ENCODE measurements around the gene GIMAP4. TPM values are rescaled to one million over a fixed set of nuclear protein-coding genes. Genes with fewer than 3 reads are reported as not detected.

The GIMAP4 gene
- total RNA-seq, 1 donor from 2014 or later = 29.5 TPM

DNA sequence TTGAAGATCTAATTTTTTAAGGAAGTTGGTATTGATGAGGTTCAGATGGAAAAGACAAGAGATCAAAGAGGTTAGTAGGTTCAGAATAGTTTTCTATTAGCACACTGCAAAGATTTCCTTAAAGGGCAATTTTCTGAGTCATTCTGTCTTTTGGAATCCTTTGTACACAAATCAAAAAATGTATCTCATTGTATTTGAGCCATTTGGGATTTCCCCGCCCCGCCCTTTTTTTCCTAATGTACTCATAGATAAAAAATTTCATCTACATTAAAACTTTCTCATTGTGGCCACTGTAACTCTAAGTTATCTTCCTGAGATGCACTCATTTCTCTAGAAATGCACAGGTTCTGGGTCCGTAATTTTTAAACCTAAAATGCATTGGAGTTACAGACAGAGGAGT lies 52.9 kb downstream of the GIMAP4 start:
- H3K27me3 ChIP-seq = no peaks in the 10 kb centered on the region
- H3K36me3 ChIP-seq = no peaks in the 10 kb centered on the region
- no peak overlapping the region for H3K27ac ChIP-seq
- no peaks in the 10 kb centered on the region for H3K9me3 ChIP-seq
- intact Hi-C loops (cut with DNase I) = no loop called here
- DNase-seq (ENCODE audit: low spot score in 2 of 2) = no peak
- no peak for TF ChIP-seq CTCF (IDR thresholded peaks at IDR 0.05)
- H3K4me3 ChIP-seq = no peak overlapping the region
- no peaks in the 10 kb centered on the region for H3K4me1 ChIP-seq

- no peak for TF ChIP-seq CTCF (IDR thresholded peaks at IDR 0.05)
- H3K4me3 ChIP-seq = no peak overlapping the region
- no peaks in the 10 kb centered on the region for H3K9me3 ChIP-seq
- DNase-seq (ENCODE audit: low spot score in 2 of 2) = no peak
- no peaks in the 10 kb centered on the region for H3K36me3 ChIP-seq
- no peaks in the 10 kb centered on the region for H3K27me3 ChIP-seq
- intact Hi-C loops (cut with DNase I) = no loop called here
- H3K27ac ChIP-seq = no peak overlapping the region
- no peaks in the 10 kb centered on the region for H3K4me1 ChIP-seq
Measured at GRCh38 chr7:150620617-150621371, 53.6 kb downstream of the GIMAP4 start.

- no peak for DNase-seq (ENCODE audit: low spot score in 2 of 2)
- no peak overlapping the region for H3K27ac ChIP-seq
- no peaks in the 10 kb centered on the region for H3K9me3 ChIP-seq
- no peak for TF ChIP-seq CTCF (IDR thresholded peaks at IDR 0.05)
- no peaks in the 10 kb centered on the region for H3K36me3 ChIP-seq
- H3K4me1 ChIP-seq = no peaks in the 10 kb centered on the region
- intact Hi-C loops (cut with DNase I) = no loop called here
- H3K27me3 ChIP-seq = no peaks in the 10 kb centered on the region
- H3K4me3 ChIP-seq = no peak overlapping the region
Measured at GRCh38 chr7:150621376-150621775, 54.2 kb downstream of the GIMAP4 start.

Other genes starting within 250 kb of the GIMAP4 start
- 14.7 TPM for gene LRRC61, start 244.0 kb upstream of the GIMAP4 start, total RNA-seq
- 0.11 TPM for gene ACTR3C, start 243.8 kb upstream of the GIMAP4 start, total RNA-seq
- gene RARRES2, start 225.8 kb upstream of the GIMAP4 start, total RNA-seq = 144 TPM
- 123 TPM for gene REPIN1, start 198.6 kb upstream of the GIMAP4 start, total RNA-seq
- gene ZNF775, start 188.1 kb upstream of the GIMAP4 start, total RNA-seq = 17.1 TPM
- 28.3 TPM for gene GIMAP8, start 116.8 kb upstream of the GIMAP4 start, total RNA-seq
- gene GIMAP7, start 52.5 kb upstream of the GIMAP4 start, total RNA-seq = 9.4 TPM
- 37.6 TPM for gene GIMAP6, start 65.0 kb downstream of the GIMAP4 start, total RNA-seq
- gene GIMAP2, start 118.3 kb downstream of the GIMAP4 start, total RNA-seq = 12.3 TPM
- 21.2 TPM for gene GIMAP1, start 149.2 kb downstream of the GIMAP4 start, total RNA-seq
- gene GIMAP5, start 170.0 kb downstream of the GIMAP4 start, total RNA-seq = 89.3 TPM
- gene TMEM176B, start 233.0 kb downstream of the GIMAP4 start, total RNA-seq = 42.5 TPM
- 31.5 TPM for gene TMEM176A, start 233.4 kb downstream of the GIMAP4 start, total RNA-seq

Measured in ascending aorta (tissue), 2 donors.